Transverse colon (tissue), 4 donors: ENCODE measurements around the gene MIDN. TPM values are rescaled to one million over a fixed set of nuclear protein-coding genes. Genes with fewer than 3 reads are reported as not detected.

Source experiments
- DNase-seq: peaks from one replicate; pipeline ENCODE4 v3.0.0-alpha.2; 2019
- H3K27ac ChIP-seq, 4 donors: fragments of 200-600 bp; sonication (generic); 2 replicates each; pipeline ENCODE4 v1.5.1; 2016 to 2018; ENCODE audit warnings: inconsistent platforms in 4 of 4
- H3K27me3 ChIP-seq: fragments of 200-600 bp; sonication (generic); 2 replicates; pipeline ENCODE4 v1.5.1; 2017; ENCODE audit warnings: inconsistent platforms
- H3K36me3 ChIP-seq, 4 donors: fragments of 200-600 bp; sonication (generic); 2 replicates each; pipeline ENCODE4 v1.5.1; 2017 to 2019; ENCODE audit warnings: inconsistent platforms in 4 of 4
- H3K4me1 ChIP-seq, 4 donors: fragments of 200-600 bp; sonication (generic); 2 replicates each; pipeline ENCODE4 v1.5.1; 2017 to 2020; ENCODE audit warnings: inconsistent platforms in 4 of 4
- H3K4me3 ChIP-seq, 4 donors: fragments of 200-600 bp; sonication (generic); 1 replicate in 1 of 4; 2 replicates in 3 of 4; pipeline versions ENCODE4 v1.5.1 to v1.6.1; 2017 to 2019; ENCODE audit warnings: inconsistent platforms in 4 of 4
- H3K9me3 ChIP-seq, 2 donors: fragments of 200-600 bp; sonication (generic); 2 replicates each; pipeline ENCODE4 v1.5.1; 2017 to 2019; ENCODE audit warnings: inconsistent platforms in 2 of 2
- EP300 ChIP-seq: sonication (generic); formaldehyde crosslinking; IDR thresholded peaks from one replicate; pipeline ENCODE4 v1.6.1; 2017; ENCODE audit warnings: antibody characterized with exemption, low read depth
- POLR2A ChIP-seq: fragments of 450-650 bp; IDR thresholded peaks from one replicate; pipeline ENCODE4 v1.6.1; 2016; ENCODE audit warnings: antibody characterized with exemption, mild to moderate bottlenecking, moderate library complexity
- POLR2AphosphoS5 ChIP-seq, 3 donors: sonication (generic); formaldehyde crosslinking; IDR thresholded peaks; one replicate each; pipeline ENCODE4 v1.6.1; 2016; ENCODE audit warnings: antibody characterized with exemption in 3 of 3
- WGBS, 2 donors: methylation state at CpG; one replicate each; pipeline ENCODE4 v1.1.5; 2018; ENCODE audit warnings: low coverage in 1 of 2; 5-methylcytosine and 5-hydroxymethylcytosine counted together
- in situ Hi-C, 4 donors: fragments of 200-750 bp; cut with MboI; loops; one replicate each; pipeline versions ENCODE4 v1.15.0 to v1.15.1; 2017; ENCODE audit warnings: low sequenced_read_pairs in 3 of 4, low pct_ligation_motif_present in 1 of 4, low pct_unique_long_range_greater_than_20kb in 1 of 4
- intact Hi-C: fragments of 100-400 bp; cut with DNase I; formaldehyde crosslinking; loops from one replicate; pipeline ENCODE4 v1.15.1; 2023; ENCODE audit warnings: low total_unique reads
- total RNA-seq, 4 donors: library from RNA; depleted of rRNA; stranded (reverse); fragments of >200 nt; gene quantifications; one replicate each; pipeline ENCODE4 v1.1.0, GENCODE V29; 2016
- TF ChIP-seq, protein P1 (sequence below), 5 experiments: fragments of 200-600 bp in 3 of 5; fragments of 450-650 bp in 2 of 5; sonication (generic) in 3 of 5; IDR thresholded peaks; 1 replicate in 2 of 5; 2 replicates in 3 of 5; pipeline ENCODE4 v1.5.1; 2016 to 2017; ENCODE audit warnings: antibody characterized with exemption in 5 of 5, inconsistent platforms in 3 of 5, mild to moderate bottlenecking in 2 of 5, moderate library complexity in 1 of 5

Gene MIDN
- total RNA-seq, 4 donors from 2014 or later: 89.4 to 379 (median 116) TPM

DNA sequence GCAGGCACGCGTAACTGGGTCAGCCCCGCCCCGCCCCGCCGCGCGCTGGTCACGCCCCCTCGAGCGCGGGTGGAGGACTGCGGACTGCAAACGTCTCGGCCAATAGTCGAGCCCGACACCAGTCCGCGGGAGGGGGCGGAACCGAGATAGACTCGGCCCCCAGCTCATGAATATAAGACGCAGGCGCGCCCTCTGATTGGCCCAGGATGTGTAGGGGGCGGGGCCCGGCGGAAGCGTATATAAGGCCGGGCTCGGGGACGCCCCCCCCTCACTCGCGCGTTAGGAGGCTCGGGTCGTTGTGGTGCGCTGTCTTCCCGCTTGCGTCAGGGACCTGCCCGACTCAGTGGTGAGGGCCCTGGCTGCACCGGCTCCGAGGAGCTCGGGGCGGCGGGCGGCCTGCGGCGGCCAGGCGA, 20.7 kb downstream of the MIDN start, which contains the start of gene CIRBP:
Gene CIRBP, plus strand, starts transcription at position 268 of the 413 bp plus-strand sequence. CDS start 1,602 bp downstream, outside the sequence.
- Histone ChIP-seq H3K4me3 (peak within 1 kb of the TSS; percentile 71 to 85 (median 74)), H3K27me3 (no peaks in the 10 kb centered on the region), H3K36me3 (peaks cover 0 to 21% (median 9%) of the 10 kb centered on the region in 4 donors), H3K27ac (peak within 1 kb of the TSS; percentile 98 to 100 (median 100)), H3K4me1 (peaks cover 65 to 83% (median 79%) of the 10 kb centered on the region in 4 donors), H3K9me3 (no peaks in the 10 kb centered on the region)
- intact Hi-C loops: no loop called here
- DNase-seq: peak; percentile 100
- TF ChIP-seq POLR2AphosphoS5 (IDR thresholded peaks at IDR 0.05) (peak; percentile 94 to 100 (median 99)), EP300 (no peak), POLR2A (peak; percentile 97)
- in situ Hi-C loops: no loop called here
- 1% methylated on average over 44 of the region's 50 CpGs; no CpG with 5 or more reads in 1 of the 2 donors for WGBS, 2 donors

GRCh38 chr19:1269478-1270212, 21.3 kb downstream of the MIDN start:
- in situ Hi-C loops: no loop called here
- intact Hi-C loops: no loop called here

DNA sequence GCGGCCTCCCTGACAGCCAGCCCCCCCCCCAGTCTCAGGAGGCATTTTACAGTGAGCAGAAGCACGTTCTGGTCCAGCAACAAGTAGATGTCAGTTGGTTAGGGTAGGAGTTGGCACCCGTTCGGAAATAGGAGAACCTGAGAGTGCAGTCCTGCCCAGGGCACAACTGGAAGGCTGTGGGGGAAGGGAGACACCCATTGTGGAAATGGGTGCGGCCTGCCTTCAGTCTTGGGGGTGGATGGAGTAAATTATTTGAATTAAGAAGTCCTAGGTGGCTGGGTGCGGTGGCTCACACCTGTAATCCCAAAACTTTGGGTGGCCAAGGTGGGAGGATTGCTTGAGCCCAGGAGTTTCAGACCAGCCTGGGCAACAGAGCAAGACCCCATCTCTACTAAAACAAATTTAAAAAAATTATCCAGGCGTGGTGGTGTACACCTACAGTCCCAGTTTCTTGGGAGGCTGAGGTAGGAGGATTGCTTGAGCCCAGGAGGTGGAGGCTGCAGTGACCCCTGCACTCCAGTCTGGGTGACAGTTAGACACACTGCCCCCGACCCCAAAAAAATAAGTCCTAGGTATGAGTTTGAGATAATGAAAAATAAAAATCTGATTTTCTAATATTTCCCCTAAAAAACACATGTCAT, 21.9 kb downstream of the MIDN start:
- intact Hi-C loops (no loop called here), in situ Hi-C loops (no loop called here)
- Histone ChIP-seq H3K27ac (peak overlapping the region; percentile 98 to 100 (median 100)), H3K9me3 (no peaks in the 10 kb centered on the region), H3K4me1 (peaks cover 73 to 89% (median 86%) of the 10 kb centered on the region in 4 donors), H3K36me3 (peaks cover 0 to 28% (median 13%) of the 10 kb centered on the region in 4 donors), H3K4me3 (peak overlapping the region; percentile 71 to 85 (median 74)), H3K27me3 (no peaks in the 10 kb centered on the region)
- 14 to 24% methylated on average over 2 to 8 of the region's 8 CpGs for WGBS, 2 donors
- no peak for DNase-seq
- TF ChIP-seq EP300: no peak

More at GRCh38 chr19:1269478-1270212, 21.3 kb downstream of the MIDN start:
- H3K9me3 ChIP-seq: no peaks in the 10 kb centered on the region
- H3K4me3 ChIP-seq: peak overlapping the region; percentile 71 to 85 (median 74)
- peak; percentile 89 for DNase-seq
- H3K36me3 ChIP-seq: peaks cover 0 to 27% (median 12%) of the 10 kb centered on the region in 4 donors
- H3K27ac ChIP-seq: peak overlapping the region; percentile 98 to 100 (median 100)
- peak in 1 of 3 donors; percentile 10 for TF ChIP-seq POLR2AphosphoS5 (IDR thresholded peaks at IDR 0.05)
- TF ChIP-seq, protein P1, sequence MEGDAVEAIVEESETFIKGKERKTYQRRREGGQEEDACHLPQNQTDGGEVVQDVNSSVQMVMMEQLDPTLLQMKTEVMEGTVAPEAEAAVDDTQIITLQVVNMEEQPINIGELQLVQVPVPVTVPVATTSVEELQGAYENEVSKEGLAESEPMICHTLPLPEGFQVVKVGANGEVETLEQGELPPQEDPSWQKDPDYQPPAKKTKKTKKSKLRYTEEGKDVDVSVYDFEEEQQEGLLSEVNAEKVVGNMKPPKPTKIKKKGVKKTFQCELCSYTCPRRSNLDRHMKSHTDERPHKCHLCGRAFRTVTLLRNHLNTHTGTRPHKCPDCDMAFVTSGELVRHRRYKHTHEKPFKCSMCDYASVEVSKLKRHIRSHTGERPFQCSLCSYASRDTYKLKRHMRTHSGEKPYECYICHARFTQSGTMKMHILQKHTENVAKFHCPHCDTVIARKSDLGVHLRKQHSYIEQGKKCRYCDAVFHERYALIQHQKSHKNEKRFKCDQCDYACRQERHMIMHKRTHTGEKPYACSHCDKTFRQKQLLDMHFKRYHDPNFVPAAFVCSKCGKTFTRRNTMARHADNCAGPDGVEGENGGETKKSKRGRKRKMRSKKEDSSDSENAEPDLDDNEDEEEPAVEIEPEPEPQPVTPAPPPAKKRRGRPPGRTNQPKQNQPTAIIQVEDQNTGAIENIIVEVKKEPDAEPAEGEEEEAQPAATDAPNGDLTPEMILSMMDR (IDR thresholded peaks at IDR 0.05): no peak
- no peak for TF ChIP-seq POLR2A
- peak; percentile 30 for TF ChIP-seq EP300
- H3K27me3 ChIP-seq: no peaks in the 10 kb centered on the region
- WGBS, 2 donors: 0% methylated on average over 28 of the region's 64 CpGs; no CpG with 5 or more reads in 1 of the 2 donors
- peaks cover 70 to 89% (median 85%) of the 10 kb centered on the region in 4 donors for H3K4me1 ChIP-seq

- in situ Hi-C loops: no loop called here
- no peak for DNase-seq
- TF ChIP-seq POLR2A (no peak), EP300 (no peak), POLR2AphosphoS5 (IDR thresholded peaks at IDR 0.05) (no peak)
- TF ChIP-seq, protein P1 (IDR thresholded peaks at IDR 0.05): no peak
- Histone ChIP-seq H3K4me3 (peak overlapping the region in 3 of 4 donors; percentile 71 to 85 (median 76)), H3K27ac (peak overlapping the region; percentile 98 to 100 (median 100)), H3K4me1 (peaks cover 67 to 84% (median 80%) of the 10 kb centered on the region in 4 donors), H3K9me3 (no peaks in the 10 kb centered on the region), H3K36me3 (peaks cover 0 to 28% (median 13%) of the 10 kb centered on the region in 4 donors), H3K27me3 (no peaks in the 10 kb centered on the region)
- 46 to 94% methylated on average over 2 to 24 of the region's 26 CpGs for WGBS, 2 donors
- intact Hi-C loops: no loop called here
Measured at GRCh38 chr19:1270854-1271527, 22.6 kb downstream of the MIDN start.
